ENCODE data around the gene PPP6R3. TPM values are rescaled to one million over a fixed set of nuclear protein-coding genes. Genes with fewer than 3 reads are reported as not detected.

Gene PPP6R3
- total RNA-seq, 1 donor from 2014 or later = 121 TPM

GRCh38 chr11:68581901-68582300 lies 121.3 kb downstream of the PPP6R3 start:
- TF ChIP-seq CTCF (IDR thresholded peaks at IDR 0.05) (no peak), POLR2AphosphoS5 (IDR thresholded peaks at IDR 0.05; ENCODE audit: insufficient read depth in 1 of 2, low read depth in 1 of 2) (no peak), POLR2A (IDR thresholded peaks at IDR 0.05) (no peak)

GRCh38 chr11:68582416-68583040 lies 122.0 kb downstream of the PPP6R3 start:
- no peak for TF ChIP-seq CTCF (IDR thresholded peaks at IDR 0.05)
- TF ChIP-seq POLR2AphosphoS5 (IDR thresholded peaks at IDR 0.05; ENCODE audit: insufficient read depth in 1 of 2, low read depth in 1 of 2) = no peak
- no peak for TF ChIP-seq POLR2A (IDR thresholded peaks at IDR 0.05)
- no peaks in the 10 kb centered on the region for H3K9me3 ChIP-seq
- H3K4me3 ChIP-seq = no peak overlapping the region
- no peaks in the 10 kb centered on the region for H3K27me3 ChIP-seq
- intact Hi-C loops (cut with DNase I) = no loop called here
- DNase-seq (ENCODE audit: extremely low spot score in 2 of 2) = no peak
- peaks cover 0 to 50% of the 10 kb centered on the region in 2 donors for H3K36me3 ChIP-seq
- peaks cover 20% of the 10 kb centered on the region for H3K4me1 ChIP-seq
- H3K27ac ChIP-seq = no peak overlapping the region

More at GRCh38 chr11:68581901-68582300, 121.3 kb downstream of the PPP6R3 start:
- no peak overlapping the region for H3K27ac ChIP-seq
- intact Hi-C loops (cut with DNase I) = no loop called here
- DNase-seq (ENCODE audit: extremely low spot score in 2 of 2) = no peak
- no peaks in the 10 kb centered on the region for H3K9me3 ChIP-seq
- peaks cover 20% of the 10 kb centered on the region for H3K4me1 ChIP-seq
- H3K27me3 ChIP-seq = no peaks in the 10 kb centered on the region
- no peak overlapping the region for H3K4me3 ChIP-seq
- peaks cover 0 to 53% of the 10 kb centered on the region in 2 donors for H3K36me3 ChIP-seq

- Histone ChIP-seq H3K9me3 (no peaks in the 10 kb centered on the region), H3K27ac (no peak overlapping the region), H3K4me3 (no peak overlapping the region), H3K4me1 (peaks cover 20% of the 10 kb centered on the region), H3K27me3 (no peaks in the 10 kb centered on the region), H3K36me3 (peaks cover 0 to 51% of the 10 kb centered on the region in 2 donors)
- DNase-seq (ENCODE audit: extremely low spot score in 2 of 2) = no peak
- TF ChIP-seq CTCF (IDR thresholded peaks at IDR 0.05) (no peak), POLR2AphosphoS5 (IDR thresholded peaks at IDR 0.05; ENCODE audit: insufficient read depth in 1 of 2, low read depth in 1 of 2) (no peak)
- intact Hi-C loops (cut with DNase I) = no loop called here
These were observed 122.5 kb downstream of the PPP6R3 start for GRCh38 chr11:68583041-68583446.

GRCh38 chr11:68584097-68584496 lies 123.5 kb downstream of the PPP6R3 start:
- Histone ChIP-seq H3K9me3 (no peaks in the 10 kb centered on the region), H3K4me3 (no peak overlapping the region), H3K4me1 (peaks cover 20% of the 10 kb centered on the region), H3K27me3 (no peaks in the 10 kb centered on the region), H3K27ac (no peak overlapping the region), H3K36me3 (peaks cover 0 to 50% of the 10 kb centered on the region in 2 donors)
- intact Hi-C loops (cut with DNase I) = no loop called here
- no peak for TF ChIP-seq POLR2AphosphoS5 (IDR thresholded peaks at IDR 0.05; ENCODE audit: insufficient read depth in 1 of 2, low read depth in 1 of 2)
- TF ChIP-seq CTCF (IDR thresholded peaks at IDR 0.05) = peak in 2 of 3 experiments; percentile 8 to 28
- DNase-seq (ENCODE audit: extremely low spot score in 2 of 2) = no peak

- Histone ChIP-seq H3K36me3 (peaks cover 0 to 47% of the 10 kb centered on the region in 2 donors), H3K4me1 (peaks cover 20% of the 10 kb centered on the region), H3K9me3 (no peaks in the 10 kb centered on the region), H3K27ac (no peak overlapping the region), H3K4me3 (no peak overlapping the region), H3K27me3 (no peaks in the 10 kb centered on the region)
- intact Hi-C loops (cut with DNase I) = no loop called here
- TF ChIP-seq CTCF (IDR thresholded peaks at IDR 0.05) (no peak), POLR2AphosphoS5 (IDR thresholded peaks at IDR 0.05; ENCODE audit: insufficient read depth in 1 of 2, low read depth in 1 of 2) (no peak), POLR2A (IDR thresholded peaks at IDR 0.05) (no peak)
- DNase-seq (ENCODE audit: extremely low spot score in 2 of 2) = no peak
These were observed 124.5 kb downstream of the PPP6R3 start for GRCh38 chr11:68584991-68585524.

Data from vagina (tissue), 2 donors.